ENCODE measurements around the gene SOX6.

Gene SOX6

DNA sequence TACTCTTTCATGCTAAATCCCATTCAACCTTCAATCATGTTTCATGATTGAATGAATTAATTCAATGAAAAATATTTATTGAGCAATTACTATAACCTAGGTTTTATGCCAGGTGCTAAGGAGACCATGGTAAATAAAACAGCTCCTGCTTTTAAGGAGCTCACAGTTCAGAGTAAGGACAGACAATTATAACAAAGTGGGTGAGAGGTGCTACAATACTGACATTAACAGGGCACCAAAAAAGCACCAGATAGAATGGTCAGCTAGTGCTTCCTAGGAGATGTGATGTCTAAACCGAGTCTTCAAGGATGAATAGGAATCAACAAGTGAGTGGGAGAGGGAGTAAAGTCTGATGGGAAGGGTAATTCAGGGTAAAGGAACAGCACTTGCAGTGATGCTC lies 366.7 kb downstream of the SOX6 start:
- no peak for DNase-seq (ENCODE audit: low spot score)

DNA sequence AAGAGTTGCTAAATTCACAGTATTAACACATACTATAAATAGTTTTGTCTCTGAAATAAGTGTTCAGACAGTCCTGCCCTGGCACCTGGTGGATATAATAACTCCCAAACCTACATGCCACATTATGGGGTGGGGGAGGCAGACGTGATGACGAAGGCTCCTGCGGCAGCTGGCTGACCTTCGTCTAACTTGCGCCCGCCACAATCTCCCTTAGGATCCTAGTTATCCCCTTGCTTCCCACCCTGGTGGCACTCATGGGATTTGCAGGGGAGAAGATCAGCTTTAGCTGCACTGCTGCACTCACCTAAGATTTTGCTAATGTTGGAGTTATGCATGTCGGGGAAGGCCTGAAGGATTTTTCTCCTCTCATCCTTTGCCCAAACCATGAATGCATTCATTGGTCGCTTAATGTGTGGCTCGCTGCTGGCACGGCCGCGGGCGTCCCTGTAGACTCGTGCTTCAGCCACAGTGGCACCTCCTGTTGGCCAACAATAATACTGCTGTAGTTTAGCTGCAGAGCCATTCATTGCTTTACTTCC lies 367.6 kb downstream of the SOX6 start:
- no peak for DNase-seq (ENCODE audit: low spot score)

DNA sequence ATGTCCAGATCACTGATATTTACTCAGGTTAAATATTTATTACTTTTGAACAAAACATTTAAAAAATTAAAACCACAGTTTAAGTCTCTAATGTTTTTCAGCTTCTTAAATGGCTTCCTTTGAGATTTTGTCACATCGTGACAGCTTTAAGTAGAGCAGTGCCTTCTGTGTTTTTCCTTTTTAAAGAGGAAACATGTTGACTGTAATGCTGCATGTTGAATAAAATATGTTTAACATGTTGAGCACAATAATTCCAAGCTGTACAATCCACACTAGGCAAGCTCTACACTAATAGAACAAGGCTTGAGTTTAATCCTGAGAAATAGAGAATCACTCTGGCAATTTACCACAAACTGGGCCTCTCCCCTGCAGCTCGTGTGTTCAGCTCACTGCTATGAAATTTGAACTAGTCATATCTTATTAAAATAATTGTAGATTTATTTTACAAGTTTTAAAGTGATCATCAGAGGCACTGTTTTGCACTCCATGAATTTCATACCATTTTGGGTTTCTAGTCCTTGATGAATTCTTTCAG lies 368.3 kb downstream of the SOX6 start:
- no peak for DNase-seq (ENCODE audit: low spot score)

DNA sequence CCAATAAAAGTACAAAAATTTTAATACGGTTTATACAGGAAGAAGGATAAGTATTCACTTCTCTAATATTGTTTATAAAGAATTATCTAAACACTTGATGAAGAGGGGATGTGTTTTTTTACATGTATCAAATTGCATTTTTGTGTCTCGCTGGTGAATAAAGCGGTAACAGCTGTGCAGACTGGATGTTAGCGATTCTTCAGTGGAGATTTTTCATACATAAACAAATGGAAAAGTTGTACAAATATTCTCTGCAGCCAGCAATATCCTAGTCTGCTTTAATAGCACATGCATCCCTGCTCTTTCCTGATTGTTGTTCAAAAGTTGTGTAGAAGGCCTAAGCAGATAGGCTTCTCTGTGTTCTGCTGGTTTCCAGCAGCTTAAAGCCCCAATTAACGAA lies 369.3 kb downstream of the SOX6 start:
- no peak for DNase-seq (ENCODE audit: low spot score)

DNA sequence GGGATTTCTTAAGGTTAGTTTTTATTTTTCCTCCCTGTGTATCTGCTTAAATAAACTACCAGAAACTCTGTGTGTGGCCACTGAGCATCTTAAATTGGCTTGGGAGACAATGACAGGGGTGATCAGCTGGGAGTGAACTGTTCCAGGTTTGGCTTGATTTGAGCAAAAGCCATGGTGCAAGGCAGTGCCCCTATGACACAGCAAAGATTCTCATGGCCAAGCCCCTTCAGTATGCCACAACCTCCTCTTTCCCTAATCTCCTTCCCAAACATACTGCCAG lies 370.5 kb downstream of the SOX6 start:
- no peak for DNase-seq (ENCODE audit: low spot score)

DNA sequence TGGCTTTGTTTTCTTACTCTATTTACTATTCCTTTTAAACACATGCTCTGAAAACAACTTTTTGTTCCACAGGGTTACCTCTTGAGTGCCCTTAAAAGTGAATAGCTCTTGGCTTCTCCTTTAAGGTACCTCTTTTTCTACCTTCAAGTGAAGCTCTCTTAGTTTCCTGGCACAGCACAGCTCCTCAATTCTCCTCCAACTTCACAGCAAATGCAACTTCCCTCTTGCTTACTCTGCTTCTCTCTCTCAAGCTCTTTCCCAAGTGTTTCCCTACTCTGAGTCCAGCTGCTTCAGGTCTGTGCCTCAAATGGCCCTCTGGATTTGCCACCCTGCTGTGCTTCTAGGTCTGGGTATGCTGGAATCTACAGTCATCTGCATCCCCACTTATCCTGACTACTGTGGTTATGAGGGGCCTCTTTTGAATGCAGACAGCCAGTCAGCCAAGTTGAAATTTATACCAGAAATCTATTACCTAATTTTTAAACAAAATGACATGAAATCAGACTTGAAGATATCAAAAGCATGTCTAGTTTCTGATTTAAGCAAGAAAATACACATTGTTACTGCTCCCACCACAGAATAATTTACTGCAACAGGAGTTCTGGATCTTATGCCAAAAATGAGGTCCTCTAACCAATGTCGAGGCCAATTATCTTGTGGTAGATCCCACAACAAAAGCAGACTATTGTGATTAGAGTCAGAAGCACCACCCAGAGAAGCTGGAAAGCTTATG lies 371.1 kb downstream of the SOX6 start:
- DNase-seq (ENCODE audit: low spot score): no peak

DNA sequence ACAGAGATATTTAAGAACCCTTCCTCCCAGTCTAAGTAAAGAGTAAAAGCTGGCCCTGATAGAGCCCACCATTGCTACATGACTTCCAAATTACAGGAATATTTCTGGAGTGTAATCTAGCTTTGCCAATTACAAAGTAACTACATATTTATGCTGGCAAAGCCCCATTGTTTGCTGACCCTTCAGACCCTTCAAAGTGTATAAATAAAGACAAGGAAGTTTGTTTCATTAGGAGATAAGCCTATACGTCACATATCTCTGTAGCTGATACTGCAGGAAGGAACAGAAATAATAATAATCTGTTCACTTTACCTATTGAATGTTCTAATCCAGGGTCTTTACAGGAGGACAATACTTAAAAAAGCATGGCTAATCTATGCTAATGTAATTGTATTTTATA lies 375.1 kb downstream of the SOX6 start:
- DNase-seq (ENCODE audit: low spot score): no peak

DNA sequence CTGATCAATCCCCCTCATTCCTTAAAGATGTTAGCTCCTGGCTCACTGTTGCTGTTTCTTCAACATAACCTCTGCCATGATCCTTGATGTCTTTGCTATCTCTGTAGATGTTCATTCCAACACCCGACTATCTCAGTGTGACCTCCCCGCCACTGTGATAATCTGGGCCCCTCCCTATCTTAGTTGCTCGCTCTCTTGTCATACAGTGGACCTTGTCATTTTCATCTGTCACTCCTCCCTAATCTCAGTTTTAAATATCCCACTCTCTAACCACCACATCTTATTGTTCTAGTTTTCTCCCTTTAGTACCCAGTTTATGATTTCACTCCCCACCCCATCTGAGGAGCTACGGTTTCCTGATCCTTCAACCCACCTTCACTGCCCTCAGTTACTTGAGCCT lies 379.2 kb downstream of the SOX6 start:
- no peak for DNase-seq (ENCODE audit: low spot score)

DNA sequence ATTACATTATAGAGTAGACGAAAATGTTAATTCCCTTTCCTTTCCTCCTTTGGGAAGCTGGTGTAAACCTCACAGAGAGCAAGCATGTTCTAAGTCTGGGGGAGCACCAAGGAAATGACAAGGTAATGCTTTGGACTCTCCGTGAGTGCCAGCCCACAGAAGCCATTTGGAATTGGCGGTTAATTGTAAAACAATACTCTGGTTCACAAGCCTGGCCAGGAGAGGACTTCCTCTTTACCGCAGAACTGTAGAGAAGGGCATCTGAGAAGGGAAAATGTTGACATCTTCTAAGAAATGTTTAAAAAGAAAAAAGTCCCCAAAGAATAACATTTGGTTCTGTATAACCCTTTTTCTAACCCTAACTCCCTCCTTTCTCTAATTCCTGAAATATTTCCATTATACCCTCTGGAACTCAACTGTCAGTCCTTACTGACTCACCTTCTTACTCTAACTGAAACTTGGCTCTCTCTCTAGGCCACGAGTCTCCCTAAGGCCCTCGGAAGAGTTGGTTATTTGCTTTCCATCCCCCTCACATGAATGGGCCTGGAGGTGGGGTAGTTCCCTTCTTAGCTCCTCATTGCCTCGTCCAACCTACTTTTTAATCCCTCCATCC lies 379.8 kb downstream of the SOX6 start:
- DNase-seq (ENCODE audit: low spot score): no peak

DNA sequence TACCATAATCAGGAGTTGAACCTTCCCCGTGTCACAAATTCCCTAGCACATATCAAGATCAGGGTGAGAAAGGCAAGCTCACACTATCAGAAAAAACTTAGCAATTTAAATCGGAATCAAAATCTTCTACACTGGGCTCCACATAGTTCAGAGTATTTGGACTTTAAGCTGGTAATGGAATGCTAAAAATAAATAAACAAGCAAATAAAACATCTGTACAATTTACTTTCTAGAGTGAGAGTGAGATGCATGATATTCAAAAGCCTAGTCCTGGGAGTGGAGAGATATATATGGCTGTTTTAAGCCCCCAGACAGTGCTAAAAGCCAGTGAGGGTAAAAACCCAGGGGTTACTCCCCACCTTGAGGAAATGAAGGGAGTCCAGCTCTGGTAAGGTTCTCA lies 380.6 kb downstream of the SOX6 start:
- DNase-seq (ENCODE audit: low spot score): no peak

DNA sequence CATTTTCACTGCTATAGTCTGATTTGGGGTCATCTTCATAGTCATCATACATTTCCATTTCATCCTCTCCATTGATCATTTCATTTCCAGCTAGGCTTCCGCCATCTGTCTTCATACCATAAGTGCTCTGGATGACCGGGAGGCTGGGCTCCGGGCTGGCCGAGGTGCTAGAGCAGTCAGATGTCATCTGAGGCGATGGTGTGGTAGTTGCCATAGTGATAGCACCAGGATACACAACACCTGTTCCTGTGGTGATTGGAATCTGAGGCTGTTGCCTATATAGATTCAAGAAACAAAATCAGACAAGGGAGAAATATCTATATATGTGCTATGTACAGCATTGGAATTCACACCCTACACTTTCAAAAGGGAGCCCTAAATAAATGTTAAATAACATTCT lies 383.5 kb downstream of the SOX6 start:
- DNase-seq (ENCODE audit: low spot score): no peak

DNA sequence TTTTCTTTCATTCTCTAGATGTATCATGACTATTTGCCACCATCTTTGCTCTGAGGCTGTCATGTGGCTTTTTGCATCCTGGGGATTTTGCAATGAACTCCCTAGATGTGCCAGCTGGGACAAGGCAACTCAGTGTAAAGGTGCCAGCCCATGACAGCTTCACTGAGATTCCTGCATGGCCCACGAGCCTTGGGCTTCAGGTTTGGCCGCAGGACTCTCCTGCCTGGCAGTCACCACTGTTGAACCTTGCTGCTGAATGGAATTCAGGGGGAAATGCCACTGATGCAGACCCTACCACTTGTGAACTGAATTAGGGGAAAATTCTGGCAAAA lies 385.2 kb downstream of the SOX6 start:
- no peak for DNase-seq (ENCODE audit: low spot score)

DNA sequence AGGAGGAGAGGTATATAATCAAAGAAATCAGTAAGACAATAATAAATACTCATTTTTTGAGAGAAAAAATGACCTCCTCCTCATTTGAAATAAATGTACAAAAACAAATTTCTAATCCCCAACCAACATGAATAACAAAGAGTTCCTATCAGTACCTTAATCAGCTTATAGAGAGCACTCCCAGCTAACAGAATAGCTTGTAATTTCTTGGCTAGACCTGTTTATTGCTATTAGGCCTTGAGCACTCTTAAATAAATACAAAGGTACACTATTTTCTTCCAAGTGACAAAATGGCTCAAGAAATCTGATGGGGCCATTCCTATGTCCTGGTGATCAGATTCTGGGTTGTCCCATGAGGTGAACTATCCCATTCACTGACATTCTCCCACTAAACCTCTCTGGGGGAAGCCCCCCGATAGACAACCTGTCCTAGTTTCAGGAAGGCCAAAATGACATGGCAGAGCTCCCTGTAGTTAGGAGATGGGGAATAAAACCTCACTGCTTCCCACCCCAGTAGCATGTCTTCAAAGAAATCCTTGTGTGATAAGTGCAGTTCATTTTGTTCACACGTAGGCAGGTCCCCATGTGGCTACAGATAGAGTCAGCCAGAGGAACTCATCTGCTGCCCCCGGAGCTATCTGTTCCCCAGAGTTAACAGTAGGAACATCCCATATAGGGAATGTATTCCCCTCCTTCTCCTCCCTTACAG lies 385.7 kb downstream of the SOX6 start:
- no peak for DNase-seq (ENCODE audit: low spot score)

DNA sequence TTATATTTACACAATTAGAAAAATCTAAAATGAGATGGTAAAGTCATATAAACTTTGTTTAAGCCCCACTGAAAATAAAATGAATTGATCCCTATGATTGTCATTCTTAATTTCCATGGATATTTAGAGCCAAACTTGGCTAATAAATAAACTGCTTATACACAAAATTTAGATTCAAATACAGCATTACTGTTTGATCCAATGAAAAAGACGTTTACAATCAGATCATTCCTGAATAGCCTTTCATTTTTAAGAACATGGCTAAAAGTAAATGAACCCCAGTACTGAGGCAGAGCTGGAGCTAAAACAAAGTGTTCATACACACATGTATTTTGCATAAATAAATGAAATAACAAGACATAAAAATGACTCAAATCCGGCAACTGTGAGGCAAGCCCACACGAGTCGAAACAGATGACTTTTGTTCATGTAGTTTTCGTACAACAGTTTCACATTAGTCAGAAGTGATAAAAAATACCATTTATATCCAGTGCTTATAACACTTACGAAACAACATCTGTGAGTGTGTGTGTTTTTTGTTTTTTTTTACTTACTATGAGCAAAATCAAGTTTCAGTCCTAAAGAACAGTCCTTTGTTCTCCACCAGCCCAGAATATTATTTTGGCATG lies 386.5 kb downstream of the SOX6 start:
- DNase-seq (ENCODE audit: low spot score): no peak

DNA sequence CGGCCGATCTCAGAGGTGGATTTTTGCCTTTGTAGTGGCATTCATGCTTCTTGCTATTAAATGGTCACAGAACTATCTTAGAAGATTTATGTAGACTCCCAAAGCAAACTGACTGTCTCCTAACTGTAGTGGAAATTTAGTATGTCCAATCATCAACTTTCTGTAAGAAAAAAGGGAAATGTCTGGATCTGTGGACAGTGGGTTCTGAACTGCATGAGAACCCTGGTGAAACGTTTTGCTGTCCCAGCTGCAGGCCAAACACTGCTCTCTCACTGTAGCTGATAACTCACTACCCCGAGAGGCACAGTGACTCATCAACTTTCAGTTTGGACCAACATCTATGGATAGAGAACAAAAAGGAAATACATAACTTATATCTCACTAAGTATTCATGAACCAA lies 387.1 kb downstream of the SOX6 start:
- no peak for DNase-seq (ENCODE audit: low spot score)

DNA sequence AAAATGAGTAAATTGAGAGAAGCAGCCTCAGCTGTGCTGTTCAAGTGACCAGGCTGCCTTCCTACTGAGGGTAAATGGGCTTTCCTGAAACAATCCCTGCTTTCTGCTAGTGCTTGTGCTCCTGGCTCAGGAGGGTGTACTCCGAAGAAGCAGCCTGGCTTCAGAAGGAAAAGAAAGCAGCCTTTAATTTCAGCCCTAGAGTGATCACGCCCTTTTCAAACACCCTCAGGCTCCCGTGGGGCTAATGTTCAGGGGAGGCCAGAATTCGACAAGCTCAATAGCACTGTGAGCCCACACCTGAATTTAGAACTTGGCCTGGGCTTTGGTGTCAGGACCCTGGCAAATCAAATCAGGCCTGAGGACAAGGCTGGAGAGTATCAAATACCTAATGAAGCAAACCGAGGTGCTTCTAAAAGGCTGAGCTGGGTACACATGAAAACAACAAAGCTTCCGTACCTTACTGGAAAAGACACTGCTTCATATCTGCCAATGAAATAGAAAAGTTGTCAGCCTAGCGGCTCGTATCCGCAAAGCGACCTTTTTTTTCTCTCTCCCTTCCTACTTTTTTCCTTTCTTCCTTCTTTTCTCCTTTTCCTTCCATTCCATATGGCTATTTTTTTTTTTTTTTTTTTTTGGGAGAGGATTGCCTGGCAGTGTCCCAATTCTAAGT lies 387.8 kb downstream of the SOX6 start:
- DNase-seq (ENCODE audit: low spot score): no peak

DNA sequence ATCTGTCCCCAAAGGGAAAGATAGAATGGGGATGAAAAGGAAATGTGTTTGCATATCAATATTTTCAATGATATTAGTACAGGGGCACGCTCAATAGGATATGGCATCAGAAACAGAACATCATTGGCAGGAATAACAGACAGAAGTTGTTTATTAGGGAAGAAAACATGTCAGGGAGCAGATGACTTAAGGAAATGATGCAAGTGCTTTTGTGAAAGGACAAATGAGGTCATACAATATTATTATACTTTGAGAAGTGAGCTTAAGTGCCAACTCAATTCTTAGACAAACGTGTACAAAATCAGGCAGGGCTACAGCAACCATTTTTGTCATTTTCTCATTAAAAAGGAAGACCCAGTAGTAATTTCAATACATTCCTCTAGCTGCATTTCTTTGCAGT lies 388.4 kb downstream of the SOX6 start:
- DNase-seq (ENCODE audit: low spot score): no peak

DNA sequence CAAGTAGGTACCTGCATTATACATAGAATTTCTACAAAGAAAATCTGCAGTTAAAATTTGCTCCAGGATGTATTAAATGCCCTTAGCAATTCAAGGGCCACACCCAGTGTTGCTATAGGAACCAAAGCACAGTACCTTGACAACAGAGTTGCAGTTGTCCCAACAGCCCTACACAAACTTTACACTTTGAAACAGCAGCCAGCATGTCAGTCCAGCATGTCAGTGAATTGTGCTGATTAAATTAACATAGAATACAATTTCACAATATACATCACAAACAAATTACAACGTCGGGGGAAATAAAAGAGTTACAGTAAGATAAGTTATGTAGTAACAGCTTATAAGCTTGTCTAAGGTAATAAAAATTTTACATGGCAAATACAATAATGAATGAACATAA lies 389.2 kb downstream of the SOX6 start:
- no peak for DNase-seq (ENCODE audit: low spot score)

DNA sequence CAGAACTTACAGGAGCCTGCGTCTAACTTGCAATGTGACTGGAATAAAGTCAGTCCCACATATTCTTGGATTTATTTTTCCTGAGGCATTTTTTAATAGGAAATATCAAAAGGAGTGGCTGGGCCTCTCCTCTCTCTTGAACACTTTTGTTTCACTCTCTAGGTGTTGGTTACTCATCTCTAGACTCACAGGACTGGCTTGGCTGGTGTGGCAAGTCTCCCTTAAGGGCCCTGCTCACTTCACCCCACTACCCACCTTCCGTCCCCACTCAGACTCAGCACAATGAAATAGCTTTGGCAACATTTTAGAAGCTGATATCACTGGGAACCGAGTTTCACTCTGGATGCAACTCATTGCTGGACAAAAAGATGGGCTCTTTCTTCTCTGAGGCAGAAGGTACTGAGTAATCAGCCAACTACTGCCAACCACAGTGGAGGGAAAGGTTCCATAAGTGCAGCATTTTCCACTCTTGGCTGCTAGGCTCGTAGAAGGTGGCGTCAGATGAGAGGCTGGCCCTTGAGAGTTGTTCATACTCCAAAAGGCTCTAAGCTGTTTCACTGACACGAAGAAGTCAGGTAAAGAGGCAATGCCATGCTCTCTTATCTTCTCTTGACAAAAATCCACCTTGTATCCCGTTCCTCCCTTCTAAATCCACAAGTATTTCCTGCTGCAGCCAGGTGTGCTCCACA lies 390.6 kb downstream of the SOX6 start:
- no peak for DNase-seq (ENCODE audit: low spot score)

DNA sequence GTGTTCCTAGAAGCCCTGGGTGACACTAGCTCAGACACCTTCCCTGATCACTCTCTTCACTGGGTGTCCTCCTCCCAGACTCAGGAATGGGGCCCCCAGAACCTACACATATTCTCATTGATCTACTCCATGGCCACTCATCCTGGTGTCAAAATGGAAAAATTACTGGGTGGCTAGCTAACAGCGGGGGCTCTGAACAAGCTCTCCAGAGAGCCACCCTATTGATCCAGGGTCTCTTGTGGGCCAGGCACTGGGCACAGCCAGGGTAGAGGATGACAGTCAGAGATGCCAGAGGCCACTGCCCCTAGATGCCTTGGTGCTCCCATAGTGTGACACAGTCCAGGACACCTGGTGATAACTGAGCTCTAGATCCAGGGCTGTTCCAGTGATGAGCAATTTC lies 393.1 kb downstream of the SOX6 start:
- DNase-seq (ENCODE audit: low spot score): no peak

DNA sequence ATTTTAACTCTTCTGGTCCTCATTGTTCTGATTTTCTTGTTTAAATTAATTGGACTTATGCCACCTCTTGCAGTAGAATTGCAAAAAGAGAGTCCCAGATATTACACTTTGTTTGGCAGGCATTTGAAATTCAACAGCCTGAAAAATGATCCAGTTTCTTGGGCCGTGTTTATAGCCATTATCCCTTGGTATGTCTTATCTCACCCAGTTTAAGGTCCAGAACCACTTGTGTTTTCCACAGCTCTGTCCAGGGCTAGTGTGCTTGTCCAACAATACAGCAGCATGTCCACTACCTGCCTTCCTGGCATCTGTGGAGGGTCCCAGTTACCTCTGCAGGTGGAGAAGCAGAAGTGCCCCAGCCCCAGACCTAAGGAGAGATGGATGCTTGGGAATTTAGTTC lies 397.4 kb downstream of the SOX6 start:
- DNase-seq (ENCODE audit: low spot score): no peak

DNA sequence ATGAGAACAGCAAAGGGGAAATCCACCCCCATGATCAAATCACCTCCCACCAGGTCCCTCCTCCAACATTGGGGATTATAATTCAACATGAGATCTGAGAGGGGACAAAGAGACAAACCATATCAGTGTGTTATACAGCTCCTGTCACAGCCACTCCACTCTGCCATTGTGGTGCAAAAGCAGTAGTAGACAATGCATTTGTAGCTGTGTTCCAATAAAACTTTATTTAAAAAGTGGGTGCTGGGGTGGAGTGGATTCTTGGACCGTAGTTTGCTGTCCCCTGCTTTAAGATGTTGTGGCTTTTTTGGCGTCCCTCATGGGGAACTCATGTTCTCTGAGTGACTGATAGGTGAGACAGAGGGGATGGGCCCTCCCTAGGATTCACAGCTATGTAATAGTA lies 399.1 kb downstream of the SOX6 start:
- DNase-seq (ENCODE audit: low spot score): no peak

Measured in germinal center (tissue), 1 donor.